NCI-H748 (cell line): ENCODE data around the gene MRPL37.

Source experiments
- DNase-seq: peaks from one replicate; lab custom pipeline; 2025; ENCODE audit not compliant: unreplicated experiment; lab: John Stamatoyannopoulos, UW

Gene MRPL37

GRCh38 chr1:54238353-54239034, 38.5 kb downstream of the MRPL37 start:
- no peak for DNase-seq

- DNase-seq: no peak
Observed at GRCh38 chr1:54239035-54239383, 39.0 kb downstream of the MRPL37 start.

GRCh38 chr1:54239631-54240031, 39.7 kb downstream of the MRPL37 start:
- no peak for DNase-seq

GRCh38 chr1:54240741-54241335, 40.9 kb downstream of the MRPL37 start:
- no peak for DNase-seq

- no peak for DNase-seq
Observed at GRCh38 chr1:54241364-54241763, 41.4 kb downstream of the MRPL37 start.

GRCh38 chr1:54243022-54243421, 43.1 kb downstream of the MRPL37 start:
- no peak for DNase-seq

- DNase-seq: no peak
Observed at GRCh38 chr1:54244655-54245054, 44.7 kb downstream of the MRPL37 start.

GRCh38 chr1:54245501-54245900, 45.5 kb downstream of the MRPL37 start:
- DNase-seq: no peak

GRCh38 chr1:54246116-54246721, 46.3 kb downstream of the MRPL37 start:
- DNase-seq: no peak

- DNase-seq: no peak
Observed at GRCh38 chr1:54247863-54248515, 48.0 kb downstream of the MRPL37 start.

GRCh38 chr1:54248966-54249365, 49.0 kb downstream of the MRPL37 start:
- no peak for DNase-seq

GRCh38 chr1:54249819-54250435, 50.0 kb downstream of the MRPL37 start:
- DNase-seq: no peak

GRCh38 chr1:54250670-54251069, 50.7 kb downstream of the MRPL37 start:
- no peak for DNase-seq

- DNase-seq: no peak
Observed at GRCh38 chr1:54252371-54252936, 52.5 kb downstream of the MRPL37 start.

- no peak for DNase-seq
Observed at GRCh38 chr1:54253480-54253879, 53.5 kb downstream of the MRPL37 start.

- peak; percentile 60 for DNase-seq
Observed at GRCh38 chr1:54254055-54254454, 54.1 kb downstream of the MRPL37 start.

- DNase-seq: no peak
Observed at GRCh38 chr1:54255026-54255702, 55.2 kb downstream of the MRPL37 start.

GRCh38 chr1:54256522-54257345, 56.8 kb downstream of the MRPL37 start:
- peak; percentile 84 for DNase-seq

GRCh38 chr1:54257346-54257620, 57.3 kb downstream of the MRPL37 start:
- no peak for DNase-seq

- DNase-seq: no peak
Observed at GRCh38 chr1:54257876-54258275, 57.9 kb downstream of the MRPL37 start.
